Activated CD8-positive, alpha-beta memory T cell treated with anti-CD3 and anti-CD28 coated beads for 24 hours (primary cell): ENCODE results near the gene CLEC14A.

Experiments used
- DNase-seq: peaks from one replicate; pipeline ENCODE4 v3.0.0-alpha.2; 2020

Gene CLEC14A

DNA sequence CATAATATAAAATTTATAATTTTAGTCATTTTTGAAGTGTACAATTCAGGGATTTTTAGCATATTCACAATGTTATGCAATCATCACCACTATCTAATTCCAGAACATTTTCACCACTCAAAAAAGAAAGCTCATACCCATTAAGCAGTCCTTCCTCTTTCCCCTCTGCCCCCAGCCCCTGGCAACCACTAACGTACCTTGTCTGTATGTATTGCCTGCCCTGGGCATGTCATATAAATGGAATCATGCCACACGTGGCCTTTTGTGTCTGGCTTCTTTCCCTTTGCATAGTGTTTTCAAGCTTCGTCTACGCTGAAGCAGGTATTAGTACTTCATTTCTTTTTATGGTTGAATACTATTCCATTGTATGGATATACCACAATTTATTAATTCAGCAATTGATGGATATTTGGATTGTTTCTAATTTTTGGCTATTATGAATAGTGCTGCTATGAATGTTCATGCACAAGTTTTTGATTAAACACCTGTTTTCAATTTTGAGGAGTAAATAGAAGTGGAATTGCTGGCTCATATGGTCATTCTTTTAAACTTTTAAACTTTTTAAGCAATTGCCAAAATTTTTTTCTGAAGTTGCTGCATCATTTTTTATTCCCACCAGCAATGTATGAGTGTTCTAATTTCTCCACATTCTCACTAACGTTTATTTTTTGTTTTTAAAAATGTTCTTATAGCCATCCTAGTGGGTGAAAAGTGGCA lies 49.8 kb downstream of the CLEC14A start:
- no peak for DNase-seq

DNA sequence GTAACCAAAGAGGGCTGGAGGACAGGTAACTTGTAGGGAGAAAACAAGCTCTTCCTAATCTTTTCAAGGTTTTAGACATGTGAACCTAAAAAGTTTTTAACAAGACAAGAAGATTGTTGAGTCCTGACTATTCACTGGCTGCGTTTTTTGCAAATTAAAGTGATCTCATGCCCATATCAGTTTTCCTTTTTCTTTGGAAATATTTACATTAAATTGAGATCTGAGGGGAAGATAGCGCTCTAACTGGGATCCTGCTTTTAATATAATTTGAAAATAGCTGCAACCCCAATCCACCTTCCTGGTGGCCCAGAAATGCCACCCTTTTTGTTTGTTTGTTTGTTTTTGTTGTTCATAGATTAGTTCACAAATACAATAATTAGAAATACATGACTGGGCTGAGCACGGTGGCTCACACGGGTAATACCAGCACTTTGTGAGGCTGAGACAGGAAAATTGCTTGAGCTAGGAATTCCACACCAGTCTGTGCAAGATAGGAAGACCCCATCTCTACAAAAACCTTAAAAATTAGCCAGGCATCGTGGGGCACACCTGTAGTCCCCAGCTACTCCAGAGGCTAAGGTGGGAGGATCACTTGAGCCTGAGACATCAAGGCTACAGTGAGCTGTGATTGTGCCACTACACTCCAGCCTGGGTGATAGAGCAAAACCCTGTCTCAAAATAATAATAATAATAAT lies 50.6 kb downstream of the CLEC14A start:
- DNase-seq, result no peak

DNA sequence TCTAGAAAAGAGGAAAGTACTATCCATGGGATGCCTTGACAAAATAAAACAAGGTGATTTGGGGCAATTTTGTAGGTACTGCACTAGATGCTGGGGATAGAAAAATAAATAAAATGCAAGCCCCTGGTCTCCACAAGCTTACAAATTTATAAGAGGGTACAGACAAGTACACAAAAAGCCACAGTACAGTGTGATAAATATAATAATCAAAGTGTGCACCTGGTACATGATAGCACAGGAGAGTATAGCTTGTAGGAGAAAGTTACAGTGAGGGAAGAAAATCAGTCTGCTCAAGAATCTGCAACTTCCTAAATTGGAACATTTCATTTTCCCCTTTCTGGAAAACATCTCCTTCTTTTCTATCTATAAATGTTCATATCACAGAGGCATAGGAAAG lies 51.2 kb downstream of the CLEC14A start:
- no peak for DNase-seq
